GM21723 (cell line): ENCODE data around the gene CDC37L1.
"Not testable (repeated sequence)": the region's sequence is repeated elsewhere in the genome, so short reads cannot be mapped to it uniquely, and the experiment has no call there.

ENCODE experiments used
- ATAC-seq: cut with Tn5 transposase; IDR thresholded peaks from one replicate; pipeline ENCODE4 v1.9.1; 2021; ENCODE audit warnings: mild to moderate bottlenecking, moderate library complexity; ENCODE audit not compliant: unreplicated experiment

CDC37L1 gene

GRCh38 chr9:4679268-4680172, at the start of gene CDC37L1:
TSS of gene CDC37L1 (plus strand) at chr9:4679569. CDS start at chr9:4679768, 199 bp downstream.
- ATAC-seq: peak; percentile 95

- ATAC-seq: no peak
These were observed 48.5 kb upstream of the CDC37L1 start for GRCh38 chr9:4630836-4631235.

GRCh38 chr9:4638968-4639367, 40.4 kb upstream of the CDC37L1 start:
- ATAC-seq: no peak

GRCh38 chr9:4639420-4639819, 39.9 kb upstream of the CDC37L1 start:
- no peak for ATAC-seq

GRCh38 chr9:4640027-4640426, 39.3 kb upstream of the CDC37L1 start:
- no peak for ATAC-seq

GRCh38 chr9:4642351-4642750, 37.0 kb upstream of the CDC37L1 start:
- ATAC-seq: no peak

GRCh38 chr9:4654084-4654483, 25.3 kb upstream of the CDC37L1 start:
- ATAC-seq: no peak

GRCh38 chr9:4654538-4654937, 24.8 kb upstream of the CDC37L1 start:
- ATAC-seq: no peak

GRCh38 chr9:4656196-4656595, 23.2 kb upstream of the CDC37L1 start:
- ATAC-seq: not testable (repeated sequence)

- no peak for ATAC-seq
These were observed 22.7 kb upstream of the CDC37L1 start for GRCh38 chr9:4656621-4657020.

- no peak for ATAC-seq
These were observed 21.8 kb upstream of the CDC37L1 start for GRCh38 chr9:4657426-4658159.

- ATAC-seq: not testable (repeated sequence)
These were observed 18.7 kb upstream of the CDC37L1 start for GRCh38 chr9:4660665-4661064.

GRCh38 chr9:4661165-4661564, 18.2 kb upstream of the CDC37L1 start:
- no peak for ATAC-seq

- ATAC-seq: no peak
These were observed 17.8 kb upstream of the CDC37L1 start for GRCh38 chr9:4661611-4662010.

GRCh38 chr9:4662108-4662988, 17.0 kb upstream of the CDC37L1 start, which contains the start of gene PLPP6:
TSS of gene PLPP6 (plus strand) at chr9:4662294. CDS start at chr9:4662376, 82 bp downstream.
- peak; percentile 90 for ATAC-seq

- no peak for ATAC-seq
These were observed 16.2 kb upstream of the CDC37L1 start for GRCh38 chr9:4662989-4663792.

- ATAC-seq: no peak
These were observed 15.4 kb upstream of the CDC37L1 start for GRCh38 chr9:4663956-4664355.

- ATAC-seq: no peak
These were observed 14.0 kb upstream of the CDC37L1 start for GRCh38 chr9:4665357-4665756.

GRCh38 chr9:4666042-4666699, 13.2 kb upstream of the CDC37L1 start, which contains the start of gene SPATA6L:
TSS of gene SPATA6L (minus strand) at chr9:4666480. CDS start at chr9:4666250, 230 bp downstream.
- ATAC-seq: no peak
